AG20443 (cell line): ENCODE results near the gene XPO6.

ENCODE experiments used
- DNase-seq: peaks from one replicate; pipeline ENCODE4 v3.0.0; 2012; ENCODE audit warnings: low spot score, mixed read lengths

XPO6 gene

DNA sequence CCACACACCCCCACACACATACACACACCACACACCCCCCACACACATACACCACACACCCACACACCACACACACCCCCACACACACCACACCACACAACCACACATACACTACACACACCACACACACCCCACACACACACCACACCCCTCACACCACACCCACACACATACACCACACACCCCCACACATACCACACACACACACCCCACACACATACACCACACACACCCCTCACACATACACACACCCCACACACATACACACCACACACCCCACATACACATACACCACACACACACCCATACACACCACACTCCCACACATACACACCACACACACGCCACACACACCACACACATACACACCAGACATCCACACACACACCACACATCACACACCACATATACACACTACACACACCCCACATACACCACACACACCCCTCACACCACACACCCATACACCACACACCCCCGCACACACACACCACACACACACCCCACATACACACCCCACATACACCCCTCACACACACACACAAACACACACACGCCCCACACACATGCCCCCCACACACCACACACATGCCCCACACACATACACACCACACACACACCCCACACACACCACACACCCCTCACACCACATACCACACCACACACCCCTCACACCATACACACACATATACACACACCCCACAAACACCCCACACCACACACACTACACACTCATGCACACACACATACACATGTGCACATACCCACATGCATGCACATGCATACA is 122.4 kb downstream of the XPO6 start:
- no peak for DNase-seq

DNA sequence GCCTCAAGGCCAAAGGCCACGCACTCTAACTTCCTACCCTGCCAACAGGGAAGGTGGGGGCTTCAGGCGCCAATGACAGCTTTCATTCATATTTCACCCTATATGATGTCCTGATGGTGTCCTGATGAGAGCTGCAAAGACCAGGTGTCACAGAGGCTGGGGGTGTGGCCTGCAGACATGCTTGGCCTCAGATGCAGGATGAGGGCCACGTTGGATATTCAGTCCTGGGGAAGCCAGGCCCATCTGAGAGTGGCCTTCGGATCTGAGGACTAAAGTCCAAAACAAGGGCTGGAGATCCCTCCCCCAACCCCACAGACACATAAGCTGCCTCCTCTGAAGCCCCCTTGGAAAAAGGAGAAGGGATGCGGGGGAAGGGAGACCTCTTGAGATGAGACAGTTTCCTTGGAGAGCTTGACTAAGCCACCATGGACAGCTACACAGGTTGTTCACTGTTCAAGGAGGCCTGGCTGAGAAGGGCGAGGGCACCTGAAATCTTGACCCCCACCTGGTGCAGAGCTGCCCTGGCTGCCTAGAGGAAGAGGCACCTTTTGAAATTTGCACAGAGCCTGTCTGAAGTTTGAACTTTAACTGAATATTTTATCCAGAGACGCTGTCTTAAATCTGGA is 124.0 kb downstream of the XPO6 start:
- DNase-seq: no peak

DNA sequence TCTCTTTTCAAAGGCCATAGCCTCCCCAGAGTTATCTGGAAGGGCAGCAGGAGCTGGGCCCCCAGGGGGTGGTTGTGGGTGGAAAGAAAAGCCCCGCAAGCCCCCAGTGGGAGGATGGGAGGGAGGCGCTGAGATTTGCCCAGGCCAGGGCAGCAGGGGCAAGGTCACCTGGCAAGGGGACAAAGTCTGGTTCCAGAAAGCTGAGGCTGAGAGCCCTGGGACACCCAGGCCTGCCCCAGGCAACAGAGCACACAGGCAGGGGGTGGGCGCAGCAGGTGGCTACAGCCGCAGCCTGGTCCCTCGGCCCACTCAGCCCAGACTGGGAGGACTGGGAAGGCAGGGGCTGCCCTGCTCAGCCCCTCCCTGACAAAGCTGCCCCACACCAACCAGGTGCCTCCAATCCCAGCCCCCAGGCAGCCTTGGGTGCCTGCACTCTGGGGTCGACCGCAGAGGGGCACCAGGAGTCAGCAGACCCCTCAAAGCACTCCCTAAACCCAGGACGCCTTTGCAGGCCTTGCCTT is 124.6 kb downstream of the XPO6 start:
- no peak for DNase-seq

DNA sequence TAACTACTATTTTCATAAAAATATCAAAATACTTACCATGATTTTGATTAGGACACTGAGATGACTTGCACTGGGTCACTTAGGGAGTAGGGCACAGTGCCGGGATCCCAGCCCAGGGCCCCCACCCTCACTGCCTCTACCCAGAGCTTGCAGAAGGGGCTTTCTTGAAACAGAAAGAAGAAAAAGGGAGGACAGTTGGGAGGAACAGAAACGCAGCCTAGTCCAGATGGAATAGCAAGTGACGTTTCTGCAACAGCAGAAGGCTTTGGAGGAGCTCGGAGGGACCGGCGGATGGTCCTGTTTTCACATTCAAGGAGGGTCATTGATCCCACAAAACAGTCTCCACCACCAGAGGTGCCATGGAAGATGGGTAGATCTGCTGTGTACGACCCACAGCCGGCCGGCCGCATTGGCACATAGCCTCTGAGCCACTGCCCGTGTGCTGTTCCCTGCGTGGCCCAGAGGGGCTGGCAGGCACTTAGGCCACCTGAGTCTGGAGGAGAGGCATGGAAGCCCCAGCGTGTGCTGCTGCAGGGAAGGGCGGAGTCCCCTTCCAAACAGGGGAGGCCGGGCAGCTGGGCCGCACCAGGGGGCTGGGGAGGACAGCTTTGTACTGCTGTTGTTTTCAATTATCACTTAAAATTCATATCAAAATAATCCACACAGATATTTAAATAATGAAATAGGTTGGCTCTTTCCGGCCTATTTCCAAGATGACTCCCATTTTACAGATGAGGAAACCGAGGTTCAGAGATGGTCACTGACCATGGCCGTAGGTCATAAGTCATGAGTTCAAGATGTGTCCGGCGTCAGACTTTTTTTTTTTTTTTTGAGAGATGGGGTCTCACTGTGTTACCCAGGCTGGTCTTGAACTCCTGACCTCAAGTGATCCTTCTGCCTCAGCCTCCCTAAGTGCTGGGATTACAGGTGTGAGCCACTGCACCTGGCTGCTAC is 125.3 kb downstream of the XPO6 start:
- no peak for DNase-seq

GRCh38 chr16:28085389-28086171 is 126.2 kb downstream of the XPO6 start:
- DNase-seq: no peak

DNA sequence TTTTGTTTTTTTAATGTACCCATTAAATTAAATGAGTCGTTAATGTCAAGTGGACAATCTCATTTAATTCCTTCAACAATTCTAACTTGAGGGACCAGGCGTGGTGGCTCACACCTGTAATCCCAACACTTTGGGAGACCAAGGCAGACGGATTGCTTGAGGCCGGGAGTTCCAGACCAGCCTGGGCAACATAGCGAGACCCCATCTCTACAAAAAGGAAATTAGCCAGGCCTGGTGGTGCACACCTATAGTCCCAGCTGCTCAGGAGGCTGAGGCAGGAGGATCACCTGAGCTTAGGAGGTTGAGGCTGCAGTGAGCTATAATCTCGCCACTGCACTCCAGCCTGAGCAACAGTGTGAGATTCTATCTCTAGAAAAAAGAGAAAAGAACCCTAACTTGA is 127.6 kb downstream of the XPO6 start:
- DNase-seq: no peak

- DNase-seq: no peak
Measured at GRCh38 chr16:28082624-28083023, 129.1 kb downstream of the XPO6 start.

DNA sequence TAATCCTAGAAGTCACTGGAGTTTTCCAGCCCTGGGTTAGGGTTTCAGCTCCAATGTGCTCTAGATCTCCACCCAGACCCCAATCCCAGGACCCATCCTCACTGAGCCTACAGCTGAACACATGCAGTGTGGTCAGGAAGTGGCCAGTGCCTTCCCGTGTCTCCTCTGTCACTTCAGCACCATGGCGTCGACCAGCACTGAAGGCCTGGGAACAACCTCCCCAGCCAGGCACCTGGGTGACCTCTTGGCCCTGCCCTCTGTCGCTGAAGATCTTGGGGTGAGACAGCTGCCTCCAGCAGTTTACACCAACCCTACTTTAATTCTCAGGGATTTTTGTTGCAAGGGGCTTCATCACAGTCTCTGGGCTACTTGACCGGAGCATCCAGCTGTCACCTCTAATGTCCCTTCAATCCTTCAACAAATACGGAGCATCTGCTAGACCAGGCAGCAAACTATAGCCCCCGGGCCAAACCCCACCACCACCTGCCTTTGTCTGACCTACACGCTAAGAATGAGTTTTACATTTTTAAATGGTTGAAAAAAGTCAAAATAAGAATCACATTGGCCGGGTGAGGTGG is 130.3 kb downstream of the XPO6 start:
- DNase-seq: no peak

GRCh38 chr16:28078261-28078660 is 133.5 kb downstream of the XPO6 start:
- no peak for DNase-seq

- DNase-seq: no peak
Measured at GRCh38 chr16:28073836-28074235, 137.9 kb downstream of the XPO6 start.

- no peak for DNase-seq
Measured at GRCh38 chr16:28072087-28072486, 139.7 kb downstream of the XPO6 start.

DNA sequence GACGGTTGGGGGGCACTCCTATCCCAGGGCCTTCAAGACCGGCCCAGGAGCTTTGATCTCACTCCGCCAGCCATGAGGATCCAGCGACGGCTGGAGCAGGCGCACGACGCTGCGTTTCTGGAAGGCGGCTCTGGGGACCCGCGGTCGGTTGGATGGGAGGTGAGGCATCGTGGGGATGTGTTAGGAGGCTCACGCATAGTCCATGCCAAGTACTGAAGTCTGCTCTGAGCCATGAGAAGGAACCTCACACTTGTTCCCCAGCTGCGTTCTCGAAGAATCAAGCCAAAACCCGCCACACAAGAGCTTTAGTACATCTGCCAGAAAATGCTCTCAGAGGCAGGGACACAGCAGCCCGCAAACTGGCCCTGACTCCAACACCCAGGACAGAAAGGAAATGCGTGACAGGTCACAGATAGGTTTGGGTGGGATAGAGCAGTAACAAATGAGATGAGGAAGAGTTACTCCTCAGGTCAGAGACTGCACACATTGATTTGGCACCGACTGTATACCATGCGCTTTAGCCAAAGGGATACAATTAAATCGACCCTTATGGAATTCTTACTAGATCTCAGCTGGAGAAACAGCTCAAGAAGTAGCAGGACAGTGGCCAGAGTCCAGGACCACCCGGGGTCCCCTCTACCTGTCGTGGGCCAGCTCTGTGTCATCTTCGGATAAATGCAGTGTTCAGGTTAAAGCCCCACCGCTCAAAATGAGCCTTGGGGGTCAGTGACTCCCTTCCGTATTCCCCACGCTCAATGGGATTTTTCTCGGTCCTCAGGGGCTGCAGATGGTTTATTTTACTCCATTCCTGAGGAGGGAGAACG is 141.6 kb downstream of the XPO6 start:
- DNase-seq: no peak

DNA sequence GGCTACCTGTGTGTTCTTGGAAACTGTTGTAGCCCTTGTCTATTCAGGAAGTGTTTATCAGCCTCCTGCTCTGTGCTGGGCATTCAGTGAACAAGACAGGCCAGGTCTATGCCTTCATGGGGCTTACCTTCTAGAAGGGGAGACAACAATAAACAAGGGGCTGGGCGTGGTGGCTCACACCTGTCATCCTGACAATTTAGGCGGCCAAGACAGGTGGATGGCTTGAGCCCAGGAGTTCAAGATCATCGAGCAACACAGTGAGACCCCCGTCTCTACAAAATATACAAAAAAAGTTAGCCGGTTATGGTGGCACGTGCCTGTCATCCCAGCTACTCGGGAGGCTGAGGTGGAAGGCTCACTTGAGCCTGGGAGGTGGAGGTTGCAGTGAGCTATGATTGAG is 142.8 kb downstream of the XPO6 start:
- no peak for DNase-seq

- peak; percentile 75 for DNase-seq
Measured at GRCh38 chr16:28067604-28068379, 144.0 kb downstream of the XPO6 start.

GRCh38 chr16:28064706-28065249 is 147.0 kb downstream of the XPO6 start:
- DNase-seq: no peak

DNA sequence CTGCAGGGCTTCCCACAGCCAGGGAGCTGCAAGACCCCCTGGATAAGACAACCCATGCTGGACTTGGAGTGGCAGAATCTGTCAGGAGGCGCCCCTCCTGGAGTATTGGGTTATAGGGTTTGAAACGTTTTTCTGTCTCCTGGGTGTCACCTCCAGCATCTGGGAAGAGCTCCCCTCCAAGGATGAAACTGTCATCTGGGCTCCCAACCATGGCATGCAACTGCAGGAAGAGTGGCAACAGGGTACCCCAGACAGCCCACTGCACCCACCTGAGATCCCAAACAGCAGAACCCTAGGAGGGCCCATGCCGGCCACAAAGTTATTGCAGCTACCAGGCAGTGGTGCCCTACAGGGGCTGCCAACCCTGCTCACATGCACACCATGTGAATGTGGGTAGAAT is 147.6 kb downstream of the XPO6 start:
- DNase-seq: no peak

GRCh38 chr16:28063591-28064061 is 148.1 kb downstream of the XPO6 start, which contains the start of gene GSG1L:
Gene GSG1L (minus strand): TSS chr16:28063714. CDS start chr16:28063424, 290 bp downstream.
- DNase-seq: no peak

GRCh38 chr16:28062847-28063521 is 148.8 kb downstream of the XPO6 start:
- peak; percentile 67 for DNase-seq
